ENCODE results near the gene FN3K. TPM values are rescaled to one million over a fixed set of nuclear protein-coding genes. Genes with fewer than 3 reads are reported as not detected.

The FN3K gene
- total and polyA plus RNA-seq, 2 of the 8 experiments (the other 6 are each of a cell fraction or from before 2014, with no cell fraction given) = 0.88 to 14.2 TPM

GRCh38 chr17:82703935-82704865 lies 31.2 kb upstream of the FN3K start:
- 85% methylated on average over 31 of the region's 38 CpGs; no CpG with 5 or more reads in 1 of the 2 experiments for WGBS, 2 experiments (ENCODE audit: extremely low coverage in 1 of 2, insufficient coverage in 1 of 2, insufficient read length in 1 of 2, insufficient replicate concordance in 2 of 2, low coverage in 1 of 2, low lambda C conversion rate in 2 of 2, missing lambda C conversion rate in 1 of 2)
- no peak overlapping the region for H2AK5ac ChIP-seq (ENCODE audit: low read depth, low read length)

More at GRCh38 chr17:82703935-82704865, 31.2 kb upstream of the FN3K start:
- H3K23me2 ChIP-seq (ENCODE audit: low read depth, low read length) = peaks cover 2% of the 10 kb centered on the region; the same call in 1 of the 2 replicates
- FAIRE-seq = no peak
- no peak overlapping the region for H3K9ac ChIP-seq (replicated peaks in 1 of 4; ENCODE audit: extremely low read depth in 1 of 4, low read depth in 3 of 4, low read length in 3 of 4)
- no peak overlapping the region for H3K4me3 ChIP-seq (ENCODE audit: extremely low read depth in 1 of 4, insufficient read depth in 2 of 4, low read depth in 3 of 4, low read length in 4 of 4)
- H3K14ac ChIP-seq (ENCODE audit: insufficient read length) = no peak overlapping the region
- H3K79me1 ChIP-seq (ENCODE audit: low read depth, low read length) = no peaks in the 10 kb centered on the region
- H2BK15ac ChIP-seq (ENCODE audit: low read length) = no peak overlapping the region
- no peak overlapping the region for H4K91ac ChIP-seq (replicated peaks; ENCODE audit: insufficient read length, low read length)
- H4K20me1 ChIP-seq (replicated peaks in 1 of 2; ENCODE audit: control insufficient read depth in 1 of 2, insufficient read depth in 2 of 2, low read length in 2 of 2) = peaks cover 0 to 3% of the 10 kb centered on the region in 2 experiments
- no peak overlapping the region for H2BK20ac ChIP-seq (ENCODE audit: low read length)
- no peak overlapping the region for H3K23ac ChIP-seq (ENCODE audit: insufficient read length)
- no peak overlapping the region for H3K4ac ChIP-seq (replicated peaks; ENCODE audit: insufficient read length, low read depth, low read length)
- H3K9me3 ChIP-seq (ENCODE audit: insufficient read depth in 2 of 2, low read depth in 1 of 2, low read length in 1 of 2) = no peaks in the 10 kb centered on the region
- H3K18ac ChIP-seq (ENCODE audit: extremely low read depth, low read length) = no peak overlapping the region
- H2AFZ ChIP-seq (ENCODE audit: low read length) = no peak overlapping the region
- H2BK120ac ChIP-seq (replicated peaks; ENCODE audit: low read depth, low read length) = no peak overlapping the region
- CTCF ChIA-PET (ENCODE audit: partially characterized antibody) = interaction anchor here (1.3 to 2.2 kb wide), 3 partner anchors 8 to 71 kb away, joined by 3 to 11 read pairs (median 4); no protein-coding TSS in a partner anchor
- peak overlapping the region; percentile 68; the same call in 1 of the 2 replicates for H4K8ac ChIP-seq (ENCODE audit: extremely low read depth, insufficient read depth, low read length)
- no peak overlapping the region for H3K27ac ChIP-seq (ENCODE audit: low read depth, low read length)
- peaks cover 0 to 12% (median 3%) of the 10 kb centered on the region in 4 experiments; a peak in 4 of 7 replicates for H3K27me3 ChIP-seq (replicated peaks in 1 of 4; ENCODE audit: control insufficient read depth in 3 of 4, extremely low read depth in 1 of 4, insufficient read depth in 3 of 4, low read length in 3 of 4)
- H3K36me3 ChIP-seq (ENCODE audit: control insufficient read depth in 2 of 4, insufficient read depth in 4 of 4, low read length in 3 of 4) = no peaks in the 10 kb centered on the region
- no peak overlapping the region for H3K56ac ChIP-seq (replicated peaks; ENCODE audit: insufficient read length, low read depth, low read length)
- no peak overlapping the region for H2BK5ac ChIP-seq (ENCODE audit: low read depth, low read length)
- no peak overlapping the region for H2BK12ac ChIP-seq (ENCODE audit: low read depth, low read length)
- no peak overlapping the region for H3K4me2 ChIP-seq (ENCODE audit: insufficient read depth in 1 of 2, low read depth in 2 of 2, low read length in 2 of 2)
- no peak for TF ChIP-seq BRCA1 (IDR thresholded peaks at IDR 0.05; ENCODE audit: low read depth, low read length)
- no peak for TF ChIP-seq CHD1 (IDR thresholded peaks at IDR 0.05; ENCODE audit: low read depth, low read length)
- POLR2A ChIA-PET (ENCODE audit: partially characterized antibody) = interaction anchor here (0.9 to 1.1 kb wide), 2 partner anchors 9 to 27 kb away, joined by 3 read pairs; no protein-coding TSS in a partner anchor
- no peak overlapping the region for H4K5ac ChIP-seq (ENCODE audit: insufficient read length, low read depth, low read length)
- DNase-seq (ENCODE audit: low read depth in 1 of 2, low spot score in 2 of 2) = no peak
- H3K4me1 ChIP-seq (replicated peaks in 1 of 4; ENCODE audit: control insufficient read depth in 3 of 4, insufficient read depth in 4 of 4, low read length in 3 of 4) = peaks cover 0 to 3% (median 0%) of the 10 kb centered on the region in 4 experiments; a peak in 1 of 7 replicates
- H3K79me2 ChIP-seq (ENCODE audit: control insufficient read depth in 1 of 2, insufficient read depth in 2 of 2, low read length in 2 of 2) = no peaks in the 10 kb centered on the region

Measured in H1 (cell line).